Activated CD8-positive, alpha-beta memory T cell treated with anti-CD3 and anti-CD28 coated beads for 36 hours (primary cell): ENCODE results near the gene MLEC. TPM values are rescaled to one million over a fixed set of nuclear protein-coding genes. Genes with fewer than 3 reads are reported as not detected.

ENCODE experiments used
- CTCF ChIA-PET: fragments of 350-600 bp; sonication (Branson Sonifier 250); formaldehyde crosslinking; loops from one replicate; lab custom pipeline; 2021; ENCODE audit warnings: antibody characterized with exemption; lab: Charles Lee
- POLR2A ChIA-PET: fragments of 350-600 bp; sonication (Branson Sonifier 250); formaldehyde crosslinking; loops from one replicate; lab custom pipeline; 2021; ENCODE audit warnings: antibody characterized with exemption; lab: Charles Lee
- total RNA-seq, 2 experiments: library from RNA; stranded (reverse); gene quantifications; one replicate each; pipeline ENCODE4 v1.2.3, GENCODE V29; 2021

Gene MLEC, protein sequence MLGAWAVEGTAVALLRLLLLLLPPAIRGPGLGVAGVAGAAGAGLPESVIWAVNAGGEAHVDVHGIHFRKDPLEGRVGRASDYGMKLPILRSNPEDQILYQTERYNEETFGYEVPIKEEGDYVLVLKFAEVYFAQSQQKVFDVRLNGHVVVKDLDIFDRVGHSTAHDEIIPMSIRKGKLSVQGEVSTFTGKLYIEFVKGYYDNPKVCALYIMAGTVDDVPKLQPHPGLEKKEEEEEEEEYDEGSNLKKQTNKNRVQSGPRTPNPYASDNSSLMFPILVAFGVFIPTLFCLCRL
- total RNA-seq: 100 to 1,000 TPM; 128 to 132 TPM

DNA sequence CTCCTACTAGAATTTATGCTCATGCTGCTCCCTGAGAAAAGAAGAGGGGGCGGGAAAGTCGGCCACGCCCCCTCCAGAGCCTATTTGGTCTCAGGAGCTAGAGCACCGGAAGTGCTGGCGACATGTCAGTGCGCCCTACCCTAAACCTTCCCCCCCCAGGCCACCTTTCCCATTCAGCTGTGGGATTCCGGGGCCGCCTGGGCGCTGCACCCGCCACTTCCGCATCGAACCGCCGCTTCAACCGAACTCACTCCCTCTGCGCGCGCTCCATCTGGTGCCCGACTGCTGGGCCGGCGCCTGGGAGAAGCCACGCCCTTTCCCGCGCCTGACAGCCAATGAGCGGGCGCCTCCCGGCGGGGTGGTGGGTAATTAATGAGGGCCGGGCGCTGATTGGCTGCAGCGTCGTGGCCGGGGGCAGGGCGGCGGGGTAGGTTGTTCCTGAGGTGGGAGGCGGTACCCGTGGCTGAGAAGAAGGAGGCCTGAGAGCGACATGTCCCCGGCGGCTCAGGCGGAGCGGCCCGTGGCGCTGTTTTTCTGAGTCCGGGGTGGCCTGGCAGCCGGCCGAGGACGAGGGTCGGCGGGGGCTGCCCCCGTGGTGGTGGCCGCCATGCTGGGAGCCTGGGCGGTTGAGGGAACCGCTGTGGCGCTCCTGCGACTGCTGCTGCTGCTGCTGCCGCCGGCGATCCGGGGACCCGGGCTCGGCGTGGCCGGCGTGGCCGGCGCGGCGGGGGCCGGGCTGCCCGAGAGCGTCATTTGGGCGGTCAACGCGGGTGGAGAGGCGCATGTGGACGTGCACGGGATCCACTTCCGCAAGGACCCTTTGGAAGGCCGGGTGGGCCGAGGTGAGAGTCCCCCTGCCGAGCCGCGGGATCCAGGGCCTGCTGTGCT is at the start of gene MLEC:
Gene MLEC (plus strand): TSS at position 460 of the 888 bp plus-strand sequence. CDS start 148 bp downstream, at position 608.
- ChIA-PET POLR2A (interaction anchor here (0.6 to 1.3 kb wide), 3 partner anchors 70 to 218 kb away, joined by 4 to 6 read pairs (median 6); partner anchors contain the start of gene POP5), CTCF (interaction anchor here (0.6 to 1.4 kb wide), 5 partner anchors 20 to 995 kb away, joined by 3 to 6 read pairs (median 3); no protein-coding TSS in a partner anchor)

DNA sequence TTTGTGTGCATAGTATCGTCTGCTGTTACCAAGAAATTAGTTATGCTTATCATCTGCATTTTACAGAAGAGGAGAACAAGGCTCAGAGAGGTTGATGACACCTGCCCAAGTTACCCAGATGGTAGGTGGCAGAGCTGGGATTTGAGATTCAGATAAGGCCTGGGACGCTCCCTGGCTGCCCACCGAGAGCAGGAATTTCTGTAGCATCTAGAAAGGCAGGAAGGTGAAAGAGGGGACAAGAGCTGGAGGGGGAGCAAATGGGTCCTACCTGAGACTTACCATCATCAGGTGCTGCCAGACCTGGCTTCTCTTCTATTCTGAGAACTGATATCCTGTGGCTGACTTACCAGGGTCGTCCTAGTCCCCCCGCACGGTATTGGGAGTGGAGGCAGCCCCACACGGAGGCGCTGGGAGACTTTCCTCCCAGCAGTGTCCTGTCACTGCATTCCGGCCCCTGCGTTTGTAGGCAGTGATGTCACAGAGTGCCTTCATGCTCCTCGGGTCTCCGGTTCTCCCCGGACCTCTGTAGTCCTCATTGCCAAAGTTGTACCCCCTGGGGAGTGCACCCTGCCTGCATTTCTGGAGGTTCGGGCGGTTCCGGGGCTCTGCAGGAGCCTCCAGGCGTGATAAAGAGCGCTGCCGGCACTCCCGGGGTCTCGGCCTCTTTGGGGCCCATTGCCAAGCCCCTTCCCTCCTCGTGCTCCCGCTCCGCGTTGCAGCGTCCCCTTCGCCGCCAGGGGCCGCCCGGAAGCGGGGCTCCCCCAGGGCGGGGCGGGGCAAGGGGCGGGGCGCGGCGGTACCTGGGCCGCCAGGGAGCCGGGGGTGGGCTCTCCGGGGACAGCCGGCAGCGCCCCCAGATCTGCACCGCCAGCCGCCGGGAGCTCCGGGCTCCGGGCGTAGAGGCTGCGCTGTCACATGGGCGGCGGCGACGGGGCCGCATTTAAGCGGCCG is 46.9 kb upstream of the MLEC start, which contains the start of gene CABP1:
Gene CABP1 (plus strand): TSS at position 856 of the 951 bp plus-strand sequence. CDS start 60 bp downstream, at position 916.
- ChIA-PET CTCF (interaction anchor here (0.7 to 1.2 kb wide), 3 partner anchors 9 to 753 kb away, joined by 3 read pairs; no protein-coding TSS in a partner anchor), POLR2A (interaction anchor here (0.6 to 0.7 kb wide), 2 partner anchors 9 to 76 kb away, joined by 3 read pairs; no protein-coding TSS in a partner anchor)

DNA sequence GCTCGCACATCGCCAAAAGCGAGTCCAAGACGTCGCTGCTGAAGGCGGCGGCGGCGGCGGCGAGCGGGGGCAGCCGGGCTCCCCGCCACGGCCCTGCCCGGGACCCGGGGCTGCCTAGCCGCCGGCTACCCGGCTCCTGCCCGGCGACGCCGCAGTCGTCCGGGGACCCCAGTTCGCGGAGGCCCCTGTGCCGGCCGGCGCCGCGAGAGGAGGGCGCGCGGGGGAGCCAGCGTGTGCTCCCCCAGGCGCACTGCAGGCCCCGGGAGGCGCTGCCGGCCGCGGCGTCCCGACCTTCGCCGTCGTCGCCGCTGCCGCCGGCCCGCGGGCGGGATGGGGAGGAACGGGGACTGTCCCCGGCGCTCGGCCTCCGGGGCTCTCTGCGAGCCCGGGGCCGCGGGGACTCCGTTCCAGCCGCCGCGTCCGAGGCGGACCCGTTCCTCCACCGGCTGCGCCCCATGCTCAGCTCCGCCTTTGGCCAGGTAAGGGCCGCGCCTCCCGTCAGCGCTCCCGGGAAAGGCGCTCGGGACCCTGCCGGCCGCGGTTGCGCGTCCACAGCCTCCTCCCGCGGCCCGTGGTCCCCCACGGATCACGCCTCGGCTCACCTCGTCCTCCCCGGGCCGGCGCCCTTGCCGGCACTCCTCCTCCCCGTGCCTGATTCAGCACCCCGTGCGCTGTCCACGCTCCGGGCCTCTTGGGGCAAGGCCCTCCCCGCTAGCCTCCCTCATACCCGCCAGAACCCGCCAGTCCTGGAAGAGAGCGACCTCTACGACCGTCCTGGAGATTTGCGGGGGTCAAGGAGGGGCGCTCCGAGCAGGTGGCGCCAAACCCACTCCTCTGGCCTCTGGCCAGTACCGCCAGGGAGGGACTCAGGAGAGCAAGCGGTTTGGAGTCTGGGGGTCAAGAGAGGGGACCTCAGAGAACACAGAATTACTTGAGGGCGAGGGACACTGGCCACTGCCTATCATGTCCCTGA is 45.8 kb upstream of the MLEC start:
- ChIA-PET CTCF (no interaction called here), POLR2A (interaction anchor here (0.7 kb wide), 1 partner anchor 8 kb away, joined by 3 read pairs; no protein-coding TSS in a partner anchor)

DNA sequence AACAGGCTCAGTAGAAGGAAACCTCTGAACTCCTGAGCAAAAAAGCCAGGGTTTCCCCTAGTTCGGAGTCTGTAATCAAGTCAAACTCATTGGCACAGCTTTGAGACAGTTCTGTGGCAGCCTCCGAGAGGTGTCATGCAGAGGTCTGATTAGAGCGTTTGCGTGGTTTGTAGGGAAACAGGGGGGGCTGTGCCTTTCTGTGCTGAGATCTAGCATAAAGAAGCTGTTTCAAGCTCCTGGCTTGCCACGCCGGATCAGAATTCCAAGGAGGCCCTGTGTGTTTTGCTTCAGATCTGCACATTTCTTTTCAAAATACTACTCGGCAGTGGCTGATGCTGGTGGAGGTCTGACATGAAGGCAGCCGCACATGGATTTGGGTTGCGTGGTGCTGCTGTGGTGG is 44.8 kb upstream of the MLEC start:
- ChIA-PET CTCF (interaction anchor here (0.6 to 1.6 kb wide), 3 partner anchors 16 to 67 kb away, joined by 3 to 5 read pairs (median 3); no protein-coding TSS in a partner anchor), POLR2A (no interaction called here)

DNA sequence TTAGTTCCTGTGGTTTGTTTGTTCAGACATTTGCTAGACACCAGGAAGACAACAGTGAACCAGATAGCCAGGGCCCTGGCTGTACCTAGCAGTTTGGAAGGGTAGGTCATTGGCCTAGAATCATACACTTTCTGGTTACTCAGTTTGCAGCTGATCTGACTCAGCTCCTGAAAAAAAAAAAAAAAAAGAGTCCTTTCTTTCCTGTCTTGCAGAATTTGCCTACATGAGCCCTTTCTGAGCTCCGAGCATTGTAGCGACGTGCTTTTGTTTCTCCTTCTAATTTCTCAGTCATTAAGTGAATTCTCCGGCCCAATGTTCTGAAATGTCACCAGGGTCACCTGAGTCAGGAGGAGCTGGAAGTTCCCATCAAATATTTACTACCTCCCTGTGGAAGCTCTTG is 44.1 kb upstream of the MLEC start:
- ChIA-PET CTCF (interaction anchor here (0.6 to 1.6 kb wide), 2 partner anchors 60 to 212 kb away, joined by 4 to 5 read pairs; no protein-coding TSS in a partner anchor), POLR2A (no interaction called here)

DNA sequence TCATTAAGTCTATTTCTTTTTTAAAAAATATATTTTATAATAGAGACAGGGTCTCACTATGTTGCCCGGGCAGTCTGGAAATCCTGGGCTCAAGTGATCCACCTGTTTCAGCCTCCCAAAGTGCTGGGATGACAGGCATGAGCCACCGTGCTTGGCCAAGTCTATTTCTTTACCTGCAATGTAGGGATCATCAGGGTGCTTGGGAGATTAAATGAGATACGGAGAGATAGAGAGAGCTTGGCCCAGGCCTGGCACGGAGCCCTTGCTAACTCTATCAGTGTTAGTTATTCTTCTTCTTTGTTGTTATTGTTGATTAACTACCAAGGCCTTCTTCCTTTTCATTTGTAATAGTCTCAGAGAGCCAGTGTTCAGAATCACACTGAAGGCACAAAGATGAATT is 43.4 kb upstream of the MLEC start:
- CTCF ChIA-PET: no interaction called here

DNA sequence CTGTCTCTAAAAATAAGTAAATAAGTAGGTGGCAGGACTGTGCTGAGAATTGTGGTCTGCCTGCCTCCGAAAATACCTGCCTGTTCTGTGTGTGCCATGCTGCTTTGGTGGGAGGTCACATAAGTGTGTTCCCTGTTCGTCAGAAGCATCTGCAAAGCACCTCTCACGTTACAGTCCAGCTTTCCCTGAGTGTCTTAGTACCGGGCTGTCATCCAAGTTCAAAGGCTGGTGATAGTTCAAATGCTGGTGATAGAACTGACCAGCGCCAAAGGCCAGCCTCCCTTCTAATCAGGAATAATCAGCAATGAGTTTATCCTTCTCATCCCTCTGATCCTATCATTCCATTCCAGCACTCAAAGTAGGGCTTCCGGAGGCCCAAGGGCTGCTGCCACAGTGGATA is 40.9 kb upstream of the MLEC start:
- CTCF ChIA-PET: interaction anchor here (1.0 to 5.0 kb wide), 7 partner anchors 9 to 347 kb away, joined by 3 to 64 read pairs (median 5); partner anchors contain the start of genes POP5 and UNC119B

More for the DNA sequence above, 43.4 kb upstream of the MLEC start:
- POLR2A ChIA-PET: no interaction called here

DNA sequence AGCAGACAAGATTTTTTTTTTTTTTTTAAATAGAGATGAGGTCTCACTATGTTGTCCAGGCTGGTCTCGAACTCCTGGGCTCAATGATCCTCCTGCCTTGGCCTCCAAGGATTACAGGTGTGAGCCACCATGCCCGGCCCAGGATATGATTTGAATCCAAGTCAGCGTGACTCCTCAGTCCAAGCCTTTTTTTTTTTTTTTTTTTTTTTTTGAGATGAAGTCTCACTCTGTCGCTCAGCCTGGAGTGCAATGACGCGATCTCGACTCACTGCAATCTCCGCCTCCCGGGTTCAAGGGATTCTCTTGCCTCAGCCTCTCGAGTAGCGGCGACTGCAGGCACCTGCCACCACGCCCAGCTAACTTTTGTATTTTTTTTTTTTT is 39.6 kb upstream of the MLEC start:
- CTCF ChIA-PET: interaction anchor here (0.7 to 5.0 kb wide), 20 partner anchors 9 to 346 kb away, joined by 3 to 64 read pairs (median 4); partner anchors contain the start of genes POP5 and UNC119B
- POLR2A ChIA-PET: interaction anchor here (0.5 kb wide), 1 partner anchor 25 kb away, joined by 5 read pairs; no protein-coding TSS in a partner anchor

More for the DNA sequence above, 40.9 kb upstream of the MLEC start:
- POLR2A ChIA-PET: interaction anchor here (1.3 kb wide), 1 partner anchor 64 kb away, joined by 4 read pairs; the partner anchor contains the start of gene POP5

DNA sequence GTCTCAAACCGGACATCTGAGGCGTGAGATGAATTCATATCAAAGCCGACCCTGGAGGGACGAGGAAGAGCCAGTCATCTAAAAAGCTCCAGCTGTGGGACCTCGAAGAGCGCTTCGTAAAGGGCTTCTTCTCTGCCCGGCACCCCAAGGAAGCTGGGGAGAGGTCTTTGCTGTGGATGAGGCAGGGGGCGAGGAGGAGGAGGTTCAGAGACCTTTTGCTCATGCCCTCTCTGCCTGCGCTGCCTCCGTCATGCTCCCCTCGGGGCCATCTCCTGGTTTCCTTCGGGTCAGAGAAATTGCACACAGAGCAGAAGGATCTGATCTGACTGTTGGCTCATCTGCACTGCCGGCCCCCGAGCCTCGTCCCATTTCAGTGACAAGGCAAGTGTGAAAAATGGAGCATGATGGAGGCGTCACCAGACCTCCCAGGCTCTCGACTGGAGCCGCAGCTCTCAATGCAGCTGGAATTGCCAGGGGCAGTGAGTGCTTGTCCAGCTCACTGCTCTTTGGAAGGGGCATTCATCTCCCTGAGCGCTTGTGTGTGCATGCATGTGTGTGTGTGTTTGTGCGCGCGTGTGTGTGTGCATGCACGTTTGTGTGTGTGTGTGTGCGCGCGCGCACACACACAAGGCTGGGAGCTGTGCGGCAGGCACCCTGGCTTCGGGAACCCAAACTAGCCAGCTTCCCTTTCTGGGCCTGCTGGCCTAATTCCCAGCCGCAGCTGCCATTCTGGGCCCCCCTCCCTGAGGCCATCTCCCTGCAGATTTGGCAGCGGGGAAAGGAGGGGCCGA is 37.3 kb upstream of the MLEC start:
- ChIA-PET CTCF (interaction anchor here (0.6 to 5.0 kb wide), 23 partner anchors 8 to 410 kb away, joined by 3 to 64 read pairs (median 3); partner anchors contain the start of genes CABP1, POP5 and UNC119B), POLR2A (interaction anchor here (0.6 to 1.2 kb wide), 4 partner anchors 9 to 254 kb away, joined by 3 read pairs; partner anchors contain the start of genes CABP1 and SPPL3)

DNA sequence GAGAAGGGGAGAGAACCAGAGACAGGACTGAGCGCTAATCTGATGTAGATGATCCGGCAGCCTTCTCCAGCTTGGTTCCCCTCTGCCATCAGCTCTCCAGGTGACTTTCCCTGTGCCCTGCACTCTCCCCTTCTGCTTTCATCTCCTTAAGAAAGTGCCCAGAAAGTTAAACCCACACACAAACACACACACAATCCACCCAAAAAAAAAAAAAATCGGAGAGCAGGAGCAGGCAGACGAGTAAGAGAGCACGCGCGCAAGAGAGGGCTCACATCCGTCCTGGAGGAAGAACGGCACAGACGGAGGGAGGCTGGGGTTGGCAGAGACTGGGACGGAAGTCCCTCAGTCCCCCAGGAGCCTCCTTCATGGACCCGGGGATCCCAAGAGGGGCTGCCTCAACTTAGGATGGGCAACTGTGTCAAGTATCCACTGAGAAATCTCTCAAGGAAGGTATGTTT is 36.7 kb upstream of the MLEC start:
- ChIA-PET POLR2A (no interaction called here), CTCF (interaction anchor here (0.6 to 5.0 kb wide), 7 partner anchors 29 to 322 kb away, joined by 3 to 64 read pairs (median 3); partner anchors contain the start of gene POP5)

DNA sequence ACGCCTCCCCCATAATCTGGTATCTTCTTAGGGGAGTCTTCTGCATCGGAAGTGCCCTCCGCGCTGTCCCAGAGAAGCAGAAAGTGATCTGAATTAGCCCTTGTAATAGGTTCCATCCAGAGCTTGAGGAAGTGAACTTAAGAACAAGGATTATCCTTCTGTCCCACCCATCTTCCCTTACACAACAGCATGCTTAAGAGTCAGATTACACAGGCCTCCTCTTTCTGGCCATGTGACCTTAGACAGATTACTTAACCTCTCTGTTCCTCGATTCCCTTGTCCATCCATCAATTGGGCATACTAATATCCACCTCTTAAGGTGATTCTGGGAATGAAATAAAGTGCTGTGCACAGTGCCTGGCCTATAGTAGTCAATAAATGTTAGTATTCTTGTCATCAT is 35.1 kb upstream of the MLEC start:
- ChIA-PET POLR2A (no interaction called here), CTCF (no interaction called here)

DNA sequence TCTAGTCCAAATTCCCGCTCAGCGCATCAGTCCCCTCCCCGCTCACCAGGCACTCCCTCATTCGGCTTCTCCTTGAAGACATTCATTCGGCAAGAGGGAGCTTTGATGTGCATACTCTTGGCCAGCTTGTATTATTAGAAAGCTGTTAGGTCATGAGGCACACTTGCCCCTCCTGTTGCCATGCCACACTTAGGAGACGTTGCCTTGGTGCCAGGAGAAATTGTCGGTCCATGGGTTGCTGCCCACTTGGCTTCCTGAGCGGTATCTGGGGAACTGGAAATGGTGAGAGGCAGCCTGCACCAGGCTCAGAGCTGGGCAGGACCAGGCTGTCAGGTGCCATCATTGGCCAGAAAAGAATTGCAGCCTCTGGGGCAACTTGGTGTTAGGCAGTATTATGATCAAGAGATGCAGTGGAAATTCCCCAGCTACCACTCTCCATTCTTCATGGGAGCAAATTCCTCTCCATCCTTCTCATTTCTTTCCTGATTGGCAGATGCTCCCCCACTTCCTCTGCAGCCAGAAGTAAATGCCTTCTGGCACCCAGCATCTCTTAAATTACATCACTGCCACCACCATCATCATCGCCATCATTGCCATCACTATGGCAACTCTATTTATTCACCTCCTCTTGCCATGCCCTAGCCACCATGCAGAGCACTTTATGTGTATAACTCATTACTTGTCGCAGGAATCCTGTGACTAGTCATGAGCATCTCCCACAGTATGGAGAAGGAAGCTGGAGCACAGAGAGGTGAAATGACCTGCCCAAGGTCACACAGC is 34.1 kb upstream of the MLEC start:
- ChIA-PET POLR2A (no interaction called here), CTCF (interaction anchor here (0.6 kb wide), 1 partner anchor 68 kb away, joined by 3 read pairs; no protein-coding TSS in a partner anchor)

DNA sequence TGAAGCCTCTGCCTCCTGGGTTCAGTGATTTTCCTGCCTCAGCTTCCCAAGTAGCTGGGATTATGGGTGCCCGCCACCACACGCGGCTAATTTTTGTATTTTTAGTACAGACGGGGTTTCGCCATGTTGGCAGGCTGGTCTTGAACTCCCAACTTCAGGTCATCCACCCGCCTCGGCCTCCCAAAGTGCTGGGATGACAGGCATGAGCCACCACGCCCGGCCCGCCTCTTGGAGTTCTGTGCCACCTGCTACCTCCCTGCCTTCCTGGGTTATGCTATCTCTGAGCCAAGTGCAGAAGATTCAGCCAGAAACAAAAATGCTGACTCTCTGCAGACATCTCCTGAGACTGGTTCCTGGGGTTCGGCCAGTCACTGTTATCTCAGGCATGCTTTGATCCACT is 33.3 kb upstream of the MLEC start:
- ChIA-PET POLR2A (no interaction called here), CTCF (no interaction called here)

DNA sequence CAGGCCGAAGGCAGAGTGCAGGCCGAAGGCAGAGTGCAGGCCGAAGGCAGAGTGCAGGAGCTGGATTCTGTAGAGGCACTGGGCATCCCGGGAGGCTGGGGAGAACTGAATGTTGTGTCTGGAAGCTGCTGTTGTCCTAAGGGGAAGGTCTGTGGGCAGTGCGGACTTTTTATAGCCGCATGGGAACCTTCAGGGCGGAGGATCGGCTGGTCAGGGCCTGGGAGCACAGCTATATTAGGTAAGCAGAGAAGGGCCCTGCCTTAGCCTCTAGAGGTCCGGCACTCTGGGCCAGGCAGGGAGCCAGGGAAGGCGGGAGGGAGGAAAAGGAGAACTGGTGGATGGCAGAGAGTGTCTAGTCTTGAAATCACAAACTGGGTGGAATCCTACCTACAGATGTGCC is 32.3 kb upstream of the MLEC start:
- ChIA-PET POLR2A (no interaction called here), CTCF (no interaction called here)

DNA sequence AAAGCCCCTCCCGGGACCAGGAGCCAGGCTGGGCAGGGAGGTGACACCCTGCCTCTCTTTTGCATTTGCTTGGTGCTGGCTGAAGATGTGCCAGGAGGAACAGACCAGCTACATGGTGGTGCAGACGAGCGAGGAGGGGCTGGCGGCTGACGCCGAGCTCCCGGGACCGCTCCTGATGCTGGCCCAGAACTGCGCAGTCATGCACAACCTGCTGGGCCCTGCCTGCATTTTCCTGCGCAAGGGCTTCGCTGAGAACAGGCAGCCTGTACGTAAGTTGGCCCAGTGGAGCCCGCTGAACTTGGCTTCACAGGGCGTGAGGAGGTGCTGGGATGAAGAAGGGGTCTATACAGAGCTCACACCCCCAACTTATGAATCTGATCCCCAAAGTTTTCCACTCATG is 30.9 kb upstream of the MLEC start:
- CTCF ChIA-PET: interaction anchor here (0.5 to 2.0 kb wide), 2 partner anchors 7 to 8 kb away, joined by 3 to 5 read pairs; no protein-coding TSS in a partner anchor

More for the DNA sequence above, 30.9 kb upstream of the MLEC start:
- POLR2A ChIA-PET: no interaction called here
